Stimulated activated CD4-positive, alpha-beta T cell treated with anti-CD3 and anti-CD28 coated beads, Interleukin-1b, Interleukin-23, amount 100 ng/mL, for 4 hours (primary cell): ENCODE measurements around the gene COLEC11.
A peak's percentile ranks its signal among the peaks of the same experiment; 100 is the strongest.
"Not testable (repeated sequence)": the region's sequence is repeated elsewhere in the genome, so short reads cannot be mapped to it uniquely, and the experiment has no call there.

ENCODE experiments used
- DNase-seq, 2 donors: peaks; one replicate each; pipeline ENCODE4 v3.0.0-alpha.2; 2020; ENCODE audit warnings: low read depth in 2 of 2

The COLEC11 gene

GRCh38 chr2:3594493-3595281, at the start of gene COLEC11:
TSS of gene COLEC11 (plus strand) at chr2:3595112. CDS start at chr2:3604341, 9,229 bp downstream.
- no peak for DNase-seq

- no peak for DNase-seq
Measured at GRCh38 chr2:3545788-3546478, 49.0 kb upstream of the COLEC11 start.

GRCh38 chr2:3547915-3548314, 47.0 kb upstream of the COLEC11 start:
- DNase-seq: no peak

- DNase-seq: no peak
Measured at GRCh38 chr2:3553946-3554345, 41.0 kb upstream of the COLEC11 start.

- DNase-seq: no peak
Measured at GRCh38 chr2:3557639-3558204, 37.2 kb upstream of the COLEC11 start.

GRCh38 chr2:3558205-3559014, 36.5 kb upstream of the COLEC11 start, which contains the start of gene RNASEH1:
TSS of gene RNASEH1 (minus strand) at chr2:3558333. CDS start at chr2:3558260, 73 bp downstream.
- peak; percentile 98 to 99 for DNase-seq

- no peak for DNase-seq
Measured at GRCh38 chr2:3563521-3563976, 31.4 kb upstream of the COLEC11 start.

- DNase-seq: no peak
Measured at GRCh38 chr2:3565117-3565516, 29.8 kb upstream of the COLEC11 start.

- DNase-seq: no peak
Measured at GRCh38 chr2:3566806-3567205, 28.1 kb upstream of the COLEC11 start.

- not testable (repeated sequence) for DNase-seq
Measured at GRCh38 chr2:3569656-3570055, 25.3 kb upstream of the COLEC11 start.

- no peak for DNase-seq
Measured at GRCh38 chr2:3571284-3571683, 23.6 kb upstream of the COLEC11 start.

- DNase-seq: no peak
Measured at GRCh38 chr2:3572620-3573019, 22.3 kb upstream of the COLEC11 start.

GRCh38 chr2:3574155-3574554, 20.8 kb upstream of the COLEC11 start:
- DNase-seq: no peak

GRCh38 chr2:3575534-3576262, 19.2 kb upstream of the COLEC11 start:
- DNase-seq: peak; percentile 12 to 15

- not testable (repeated sequence) for DNase-seq
Measured at GRCh38 chr2:3576263-3576630, 18.7 kb upstream of the COLEC11 start.

- no peak for DNase-seq
Measured at GRCh38 chr2:3578987-3579386, 15.9 kb upstream of the COLEC11 start.

GRCh38 chr2:3580449-3580848, 14.5 kb upstream of the COLEC11 start:
- DNase-seq: no peak

- DNase-seq: no peak
Measured at GRCh38 chr2:3581367-3582262, 13.3 kb upstream of the COLEC11 start.

GRCh38 chr2:3584076-3584475, 10.8 kb upstream of the COLEC11 start:
- no peak for DNase-seq

- DNase-seq: no peak
Measured at GRCh38 chr2:3584608-3585260, 10.2 kb upstream of the COLEC11 start.
